CD4-positive, alpha-beta T cell treated with Interleukin-1 beta for 1 hour (primary cell): ENCODE measurements around the gene TSPAN17.
"Not testable (repeated sequence)": the region's sequence is repeated elsewhere in the genome, so short reads cannot be mapped to it uniquely, and the experiment has no call there.

Experiments used
- DNase-seq, 2 donors: peaks; one replicate each; pipeline ENCODE4 v3.0.0-alpha.2; 2020 to 2022

TSPAN17 gene

GRCh38 chr5:176687247-176687646, 40.0 kb downstream of the TSPAN17 start:
- no peak for DNase-seq

GRCh38 chr5:176687881-176688280, 40.6 kb downstream of the TSPAN17 start:
- no peak for DNase-seq

GRCh38 chr5:176690911-176691310, 43.6 kb downstream of the TSPAN17 start:
- no peak for DNase-seq

- no peak for DNase-seq
These were observed 44.2 kb downstream of the TSPAN17 start for GRCh38 chr5:176691524-176691923.

GRCh38 chr5:176692326-176692725, 45.0 kb downstream of the TSPAN17 start:
- DNase-seq: no peak

- no peak for DNase-seq
These were observed 45.7 kb downstream of the TSPAN17 start for GRCh38 chr5:176692839-176693476.

DNA sequence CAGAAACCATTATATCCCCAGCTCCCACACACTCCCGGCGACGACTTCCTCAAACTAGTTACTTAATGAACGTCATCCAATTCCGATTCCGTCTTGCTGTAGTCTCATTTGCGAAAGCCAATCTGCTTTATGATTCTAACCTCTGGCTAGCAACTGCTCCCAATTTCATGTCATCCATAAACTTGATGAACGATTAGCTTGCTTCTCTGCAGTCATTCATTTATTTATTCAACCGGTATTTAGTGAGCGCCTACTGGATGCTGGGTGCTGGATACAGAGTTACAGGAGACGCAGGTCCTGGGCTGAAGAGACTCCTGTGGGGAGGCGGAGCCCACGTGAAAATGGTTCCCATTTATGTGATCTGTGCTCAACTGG, 46.2 kb downstream of the TSPAN17 start:
- DNase-seq: no peak

GRCh38 chr5:176694146-176694545, 46.9 kb downstream of the TSPAN17 start:
- DNase-seq: no peak

- no peak for DNase-seq
These were observed 47.3 kb downstream of the TSPAN17 start for GRCh38 chr5:176694631-176695030.

GRCh38 chr5:176695073-176695472, 47.8 kb downstream of the TSPAN17 start:
- no peak for DNase-seq

DNA sequence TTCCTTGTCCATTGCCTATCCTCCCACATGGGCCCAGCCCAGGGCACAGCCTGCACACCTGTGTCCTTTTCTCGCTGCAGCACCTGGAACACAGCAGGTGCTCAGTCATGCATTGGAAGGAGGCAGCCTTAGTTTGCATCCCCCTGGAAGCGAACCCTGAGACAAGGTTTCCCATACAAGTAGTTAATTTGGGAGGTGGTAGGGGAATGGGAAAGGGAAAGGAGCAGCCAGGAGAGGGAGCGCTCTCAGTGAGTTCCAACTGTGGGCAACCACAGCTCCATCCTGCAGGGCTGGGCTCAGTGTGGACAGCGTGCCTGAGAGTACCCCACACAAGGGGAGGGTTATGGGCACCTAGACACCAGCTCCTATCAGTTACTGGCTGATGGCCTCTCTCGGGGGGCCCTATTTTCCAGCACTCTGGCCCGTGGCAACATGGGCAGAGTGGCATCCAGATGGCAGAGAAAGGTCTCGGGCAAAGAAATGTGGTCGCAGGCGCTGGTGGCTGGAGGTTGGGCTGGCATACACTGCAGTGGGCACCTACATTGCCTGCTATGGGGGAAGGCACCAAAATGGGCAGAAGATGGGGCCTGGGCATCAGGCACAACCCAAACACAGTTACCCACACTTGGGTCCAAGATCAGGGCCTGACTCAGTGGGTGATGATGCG, 50.1 kb downstream of the TSPAN17 start:
- no peak for DNase-seq

DNA sequence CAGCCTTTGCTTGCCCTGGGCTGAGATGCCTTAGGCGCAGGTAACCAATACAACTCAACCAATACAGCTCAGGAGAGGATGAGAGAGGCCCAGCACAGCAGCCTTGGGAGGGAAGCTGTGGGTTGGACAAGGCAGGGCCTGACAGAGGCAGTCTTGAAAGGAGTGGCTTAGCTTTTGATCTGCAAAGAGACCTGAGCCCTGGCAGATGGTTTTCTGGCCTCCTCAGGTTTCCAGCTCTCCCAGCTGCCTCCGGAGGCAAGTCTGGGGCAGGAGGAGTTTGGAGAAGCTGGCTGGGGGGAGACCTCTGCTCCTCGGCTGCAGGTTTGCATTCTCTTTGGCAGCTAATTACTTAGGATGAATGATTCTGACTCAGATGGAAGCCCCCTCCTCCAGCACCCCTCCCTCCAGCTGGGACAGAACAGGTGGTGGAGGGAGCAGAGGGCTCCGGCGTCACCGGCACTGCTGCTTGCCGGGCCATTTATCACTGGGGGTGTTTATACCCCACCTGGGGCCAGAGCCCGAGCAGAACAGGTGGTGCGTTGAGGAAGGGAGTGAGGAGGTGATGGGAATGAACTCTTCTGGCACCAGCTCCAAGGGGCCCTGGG, 50.8 kb downstream of the TSPAN17 start:
- DNase-seq: no peak

GRCh38 chr5:176699446-176699845, 52.2 kb downstream of the TSPAN17 start:
- DNase-seq: not testable (repeated sequence)

- no peak for DNase-seq
These were observed 53.1 kb downstream of the TSPAN17 start for GRCh38 chr5:176700239-176700847.

DNA sequence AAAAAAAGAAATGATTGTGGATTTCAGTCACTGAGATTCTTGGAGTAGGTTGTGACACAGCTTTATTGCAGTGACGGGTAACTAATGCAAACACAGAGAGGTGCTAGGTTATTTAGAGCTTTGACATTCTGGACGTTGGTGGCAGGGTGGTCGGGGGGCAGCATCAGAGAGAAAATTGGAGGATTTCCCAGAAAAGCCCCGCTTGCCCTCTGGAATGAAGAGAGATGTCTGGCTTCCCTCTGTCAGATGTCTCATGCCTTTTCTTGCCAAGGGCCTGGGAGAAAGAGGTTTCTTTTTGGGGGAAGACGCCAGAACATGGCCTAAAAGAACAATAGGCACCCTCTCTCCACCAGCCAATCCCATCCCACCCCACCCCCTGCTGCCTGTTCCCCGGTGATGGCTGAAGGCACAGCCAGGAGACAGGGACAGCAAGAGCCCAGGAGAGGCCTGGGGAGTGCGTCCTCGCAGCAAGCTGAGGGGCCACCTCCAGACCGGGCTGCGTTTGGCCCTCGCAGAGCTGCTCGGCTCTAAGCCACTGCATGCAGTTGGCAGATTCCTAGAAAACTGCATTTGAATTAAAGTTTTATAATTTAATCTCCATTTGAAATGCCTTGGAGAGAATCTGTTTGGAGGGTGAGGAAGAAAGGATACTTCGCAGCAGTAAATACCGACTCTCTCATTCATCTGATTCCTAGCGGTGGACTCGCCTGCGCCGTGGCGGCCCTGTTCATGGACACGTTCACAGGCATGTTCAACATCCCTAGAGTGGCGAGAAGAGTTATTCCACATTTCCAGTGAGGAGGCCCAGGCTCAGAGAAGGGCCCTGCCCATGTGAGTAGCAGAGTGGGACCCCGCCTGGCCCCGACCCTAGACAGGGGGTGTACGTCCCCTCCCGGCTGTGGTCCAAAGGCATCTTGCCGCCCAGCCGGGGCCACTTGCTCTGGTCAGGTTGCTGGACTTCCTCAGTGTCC, 55.7 kb downstream of the TSPAN17 start:
- DNase-seq: no peak

DNA sequence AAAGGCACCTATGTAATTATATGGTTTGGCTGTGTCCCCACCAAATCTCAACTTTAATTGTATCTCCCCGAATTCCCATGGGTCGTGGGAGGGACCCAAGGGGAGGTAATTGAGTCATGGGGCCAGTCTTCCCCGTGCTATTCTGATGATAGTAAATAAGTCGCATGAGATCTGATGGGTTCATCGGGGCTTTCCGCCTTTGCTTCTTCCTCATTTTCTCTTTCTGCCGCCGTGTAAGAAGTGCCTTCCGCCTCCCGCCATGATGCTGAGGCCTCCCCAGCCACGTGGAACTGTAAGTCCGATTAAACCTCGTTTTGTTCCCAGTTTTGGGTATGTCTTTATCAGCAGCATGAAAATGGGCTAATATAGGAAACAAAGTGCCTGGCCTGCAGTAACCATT, 56.6 kb downstream of the TSPAN17 start:
- DNase-seq: no peak

DNA sequence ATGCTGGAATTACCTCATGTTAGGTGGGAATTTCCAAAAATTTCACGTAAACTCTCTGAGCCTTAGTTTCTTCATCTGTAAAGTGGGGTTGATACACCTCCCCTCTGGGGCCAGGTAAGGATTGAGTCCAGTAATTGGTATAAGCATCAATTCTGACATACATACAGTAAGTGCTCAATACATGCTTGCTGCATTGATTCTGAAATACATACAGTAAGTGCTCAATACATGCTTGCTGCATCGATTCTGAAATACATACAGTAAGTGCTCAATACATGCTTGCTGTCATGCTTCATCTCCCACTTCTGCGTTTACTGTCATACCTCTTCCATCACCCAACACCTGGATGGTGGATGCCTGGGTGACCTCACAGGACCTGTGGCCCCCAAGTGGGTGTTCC, 57.1 kb downstream of the TSPAN17 start:
- no peak for DNase-seq

DNA sequence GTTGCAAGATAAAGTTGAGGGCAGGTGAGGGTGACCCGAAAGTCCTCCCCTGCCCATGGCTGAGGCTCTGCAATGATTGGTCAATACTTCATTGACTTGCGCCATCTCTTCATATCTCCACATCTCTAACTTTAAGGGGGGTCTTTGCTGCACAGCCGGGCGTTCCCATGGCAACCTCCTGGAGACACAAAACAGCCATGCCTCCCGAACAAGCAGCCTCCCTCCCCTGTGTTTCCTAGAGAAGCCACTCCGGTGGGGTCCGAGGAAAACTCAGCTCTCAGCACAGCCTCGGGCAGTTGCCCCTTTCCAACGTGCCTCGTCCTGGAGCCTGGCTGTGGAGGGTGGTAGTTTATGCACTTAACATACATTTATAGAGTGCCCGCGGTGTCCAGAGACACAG, 57.5 kb downstream of the TSPAN17 start:
- no peak for DNase-seq
